ENCODE results near the gene FBXL2. TPM values are rescaled to one million over a fixed set of nuclear protein-coding genes. Genes with fewer than 3 reads are reported as not detected.

FBXL2 gene
- total RNA-seq: not detected

DNA sequence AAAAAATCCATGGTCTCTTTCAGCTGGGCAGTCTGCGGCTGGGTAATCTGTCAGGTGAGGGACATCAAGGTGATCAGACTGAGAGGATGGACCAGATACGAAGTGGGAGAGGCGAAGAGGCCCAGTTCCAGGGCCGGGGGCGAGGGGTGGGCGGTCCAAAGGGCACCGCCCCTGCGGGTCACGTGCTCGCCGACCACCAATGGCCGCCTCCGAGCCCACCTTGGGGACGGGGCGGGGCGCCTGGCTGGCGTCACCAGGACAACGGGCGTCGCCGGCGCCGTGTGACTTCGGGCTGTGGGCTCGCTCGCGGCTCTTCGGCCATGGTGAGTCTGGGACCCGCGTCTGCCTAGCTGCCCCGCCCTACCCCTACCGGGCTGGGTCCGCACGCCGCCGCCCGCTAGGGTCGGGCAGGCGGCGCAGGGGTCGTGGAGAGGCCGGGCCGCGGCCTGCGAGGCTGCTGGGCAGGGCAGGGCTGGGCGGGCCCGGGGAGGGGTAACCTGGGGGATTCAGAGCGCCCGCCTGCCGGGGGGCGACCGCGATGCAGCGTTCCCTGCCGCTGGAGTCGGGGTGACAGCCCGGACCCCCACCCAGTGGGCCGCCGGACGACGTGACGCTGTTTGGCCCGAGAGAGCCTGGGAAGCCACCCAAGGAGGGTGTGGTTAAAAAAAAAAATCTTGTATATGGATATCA lies at the start of gene FBXL2:
Gene FBXL2, plus strand, starts transcription at position 250 of the 690 bp plus-strand sequence. Its CDS starts 71 bp downstream, at position 321.
- ChIA-PET CTCF (no interaction called here), POLR2A (no interaction called here)

DNA sequence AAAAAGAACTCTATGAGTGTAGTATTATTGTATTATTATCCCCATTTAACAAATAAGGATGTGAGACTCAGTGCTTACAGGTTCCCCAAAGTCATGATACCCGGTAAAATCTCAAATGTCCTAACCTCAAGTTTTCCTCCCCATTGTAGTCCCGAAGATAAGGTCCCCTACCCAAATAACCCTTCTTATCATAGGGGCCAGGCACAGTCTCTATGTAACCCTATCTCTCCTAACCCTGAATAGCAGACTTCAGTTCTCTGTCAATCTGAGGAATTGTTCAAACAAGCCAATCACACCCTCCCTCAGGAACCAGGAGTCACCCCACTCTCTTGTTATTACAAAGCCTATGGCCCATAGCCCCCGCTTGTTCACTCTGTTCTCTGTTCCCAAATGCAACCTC lies 48.2 kb upstream of the FBXL2 start:
- POLR2A ChIA-PET: no interaction called here
- CTCF ChIA-PET: no interaction called here

- ChIA-PET POLR2A (no interaction called here), CTCF (no interaction called here)
Measured at GRCh38 chr3:33229947-33230346, 47.3 kb upstream of the FBXL2 start.

- ChIA-PET POLR2A (no interaction called here), CTCF (no interaction called here)
Measured at GRCh38 chr3:33231756-33232465, 45.3 kb upstream of the FBXL2 start.

DNA sequence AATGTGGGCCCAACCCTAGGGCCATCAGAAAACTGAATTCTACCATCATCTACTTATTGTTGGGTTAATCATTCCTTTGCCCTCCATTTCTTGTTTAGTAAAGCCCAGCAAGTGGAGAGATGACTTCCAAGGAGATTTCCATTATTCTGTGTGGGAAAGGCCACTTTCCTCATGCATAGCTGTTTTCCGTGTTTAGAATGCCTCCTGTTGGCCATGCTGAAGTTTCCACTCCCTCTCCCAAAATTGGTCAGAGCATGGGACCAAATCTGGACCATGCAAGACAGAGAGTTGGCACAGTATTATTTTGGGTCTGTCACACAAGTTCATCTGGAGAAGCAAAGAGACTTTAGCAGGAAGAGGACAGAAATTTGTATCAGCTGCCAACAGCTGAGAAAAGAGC lies 43.4 kb upstream of the FBXL2 start:
- POLR2A ChIA-PET: no interaction called here
- CTCF ChIA-PET: no interaction called here

DNA sequence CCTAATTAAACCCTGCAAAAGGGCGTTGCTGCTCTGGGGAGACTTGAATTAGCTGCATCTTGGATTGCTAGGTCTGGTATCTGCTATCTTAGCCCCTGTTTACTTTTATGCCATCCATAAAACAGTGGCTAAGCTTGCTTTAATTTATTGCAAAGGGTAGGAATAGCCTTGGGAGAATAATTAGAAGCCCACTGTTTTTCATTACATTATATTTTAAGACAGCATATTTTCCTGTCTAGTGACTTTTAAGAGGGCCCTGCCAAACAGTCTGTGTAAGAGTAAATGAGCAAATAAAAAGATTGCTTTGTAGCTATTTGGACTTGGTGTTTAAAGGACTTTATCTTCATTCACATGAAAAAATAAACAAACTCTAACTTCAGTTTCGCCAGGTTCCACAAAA lies 41.2 kb upstream of the FBXL2 start:
- CTCF ChIA-PET: no interaction called here
- POLR2A ChIA-PET: no interaction called here

- ChIA-PET POLR2A (no interaction called here), CTCF (no interaction called here)
Measured at GRCh38 chr3:33237439-33237838, 39.8 kb upstream of the FBXL2 start.

DNA sequence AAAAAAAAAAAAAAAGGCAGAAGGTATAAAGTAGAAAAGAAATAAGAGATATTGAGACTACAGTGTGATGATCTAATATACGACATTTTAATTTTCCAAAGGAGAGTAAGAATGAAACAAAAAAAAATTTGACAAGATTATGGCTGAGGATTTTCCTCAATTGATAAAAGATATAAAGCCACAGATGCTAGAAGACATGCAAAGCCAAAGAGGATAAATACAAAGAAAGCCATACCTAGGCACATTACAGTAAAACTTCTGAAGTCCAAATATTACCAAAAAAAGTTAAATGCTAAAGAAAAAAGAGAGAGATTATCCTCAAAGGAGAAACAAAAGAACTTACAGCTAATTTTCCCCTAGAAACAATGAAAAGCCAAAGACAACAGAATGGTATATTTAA lies 38.3 kb upstream of the FBXL2 start:
- POLR2A ChIA-PET: no interaction called here
- CTCF ChIA-PET: no interaction called here

- ChIA-PET POLR2A (no interaction called here), CTCF (no interaction called here)
Measured at GRCh38 chr3:33240261-33240660, 37.0 kb upstream of the FBXL2 start.

- CTCF ChIA-PET: no interaction called here
- POLR2A ChIA-PET: no interaction called here
Measured at GRCh38 chr3:33246786-33247185, 30.5 kb upstream of the FBXL2 start.

GRCh38 chr3:33250712-33251111 lies 26.5 kb upstream of the FBXL2 start:
- CTCF ChIA-PET: no interaction called here

DNA sequence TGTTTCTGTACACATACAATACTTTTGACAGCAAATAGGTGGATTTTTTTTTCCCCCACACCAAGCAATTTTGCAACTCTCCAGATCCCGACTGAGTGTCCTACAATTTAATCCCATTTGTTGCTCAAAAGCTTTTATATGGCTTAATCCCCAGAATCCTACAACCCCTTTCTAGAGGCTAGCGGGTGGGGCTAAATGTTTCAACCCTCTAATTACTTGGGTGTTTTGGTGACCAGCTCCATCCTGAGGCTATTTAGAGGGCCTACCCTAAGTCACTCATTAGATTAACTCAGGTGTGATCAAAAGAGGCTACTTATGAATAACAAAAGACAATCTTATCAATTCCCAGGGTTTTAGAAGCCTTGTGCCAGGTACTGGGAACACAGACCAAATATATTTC lies 21.0 kb upstream of the FBXL2 start:
- POLR2A ChIA-PET: no interaction called here

More at GRCh38 chr3:33250712-33251111, 26.5 kb upstream of the FBXL2 start:
- POLR2A ChIA-PET: interaction anchor here (0.7 kb wide), 1 partner anchor 425 kb away, joined by 6 read pairs; no protein-coding TSS in a partner anchor

DNA sequence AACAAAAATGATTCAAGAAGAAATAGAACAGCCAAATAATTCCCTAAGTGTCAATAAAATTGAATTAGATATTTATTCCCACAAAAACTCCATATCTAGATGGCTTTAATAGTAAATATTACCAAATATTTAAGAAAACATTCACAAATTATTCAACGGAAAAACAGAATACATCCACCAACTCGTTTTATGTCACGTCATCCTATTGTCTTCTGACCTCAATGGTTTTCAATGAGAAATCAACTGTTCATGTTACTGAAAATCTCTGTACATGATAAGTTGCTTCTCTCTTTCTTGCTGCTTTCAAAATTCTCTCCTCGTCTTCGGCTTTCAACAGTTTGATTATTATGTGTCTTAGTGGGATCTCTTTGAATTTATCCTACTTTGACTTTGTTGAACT lies 17.1 kb upstream of the FBXL2 start:
- ChIA-PET POLR2A (no interaction called here), CTCF (interaction anchor here (0.7 kb wide), 1 partner anchor 280 kb away, joined by 4 read pairs; no protein-coding TSS in a partner anchor)

More for the DNA sequence above, 21.0 kb upstream of the FBXL2 start:
- CTCF ChIA-PET: no interaction called here

DNA sequence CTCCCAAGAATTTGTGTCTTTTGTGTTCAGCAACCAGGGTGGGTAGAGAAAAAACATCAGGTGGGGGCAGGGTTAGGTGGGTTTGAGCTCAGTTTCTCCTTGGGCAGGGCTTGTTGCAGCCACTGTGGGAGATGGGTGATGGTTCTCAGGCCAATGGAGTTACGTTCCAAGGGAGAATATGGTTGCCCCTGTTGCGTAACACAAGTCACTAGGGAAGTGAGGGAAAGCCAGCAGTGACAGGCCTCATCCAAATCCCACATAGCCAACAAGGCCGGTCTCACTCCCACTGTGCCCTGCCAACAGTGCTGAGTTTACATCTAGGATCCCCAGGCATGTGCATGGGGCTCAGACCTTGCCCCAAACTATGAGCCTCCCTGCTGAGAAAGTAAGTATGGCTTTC lies 7.9 kb upstream of the FBXL2 start:
- ChIA-PET POLR2A (no interaction called here), CTCF (no interaction called here)

DNA sequence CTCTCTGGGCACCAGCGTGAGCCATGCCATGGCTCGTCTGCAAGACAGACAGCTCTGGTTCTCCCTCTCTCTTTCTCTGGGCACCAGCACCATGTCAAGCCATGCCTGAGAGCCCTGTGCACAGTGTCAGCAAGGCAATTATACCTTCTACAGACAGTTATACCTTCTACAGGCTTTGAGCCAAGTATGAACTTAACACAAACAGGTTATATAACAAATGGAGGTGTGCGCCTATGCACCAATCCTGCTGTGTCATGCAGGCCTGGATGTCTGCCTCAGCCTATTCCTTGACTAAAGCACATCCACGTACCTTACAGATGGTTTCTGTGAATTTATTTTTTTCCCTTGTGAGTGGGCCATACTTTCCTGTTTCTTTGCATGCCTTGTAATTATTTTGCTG lies 5.9 kb upstream of the FBXL2 start:
- ChIA-PET CTCF (no interaction called here), POLR2A (no interaction called here)

GRCh38 chr3:33273628-33274027 lies 3.6 kb upstream of the FBXL2 start:
- POLR2A ChIA-PET: no interaction called here

GRCh38 chr3:33278163-33278562 lies 921 bp downstream of the FBXL2 start:
- CTCF ChIA-PET: no interaction called here
- POLR2A ChIA-PET: no interaction called here

More at GRCh38 chr3:33273628-33274027, 3.6 kb upstream of the FBXL2 start:
- CTCF ChIA-PET: no interaction called here

DNA sequence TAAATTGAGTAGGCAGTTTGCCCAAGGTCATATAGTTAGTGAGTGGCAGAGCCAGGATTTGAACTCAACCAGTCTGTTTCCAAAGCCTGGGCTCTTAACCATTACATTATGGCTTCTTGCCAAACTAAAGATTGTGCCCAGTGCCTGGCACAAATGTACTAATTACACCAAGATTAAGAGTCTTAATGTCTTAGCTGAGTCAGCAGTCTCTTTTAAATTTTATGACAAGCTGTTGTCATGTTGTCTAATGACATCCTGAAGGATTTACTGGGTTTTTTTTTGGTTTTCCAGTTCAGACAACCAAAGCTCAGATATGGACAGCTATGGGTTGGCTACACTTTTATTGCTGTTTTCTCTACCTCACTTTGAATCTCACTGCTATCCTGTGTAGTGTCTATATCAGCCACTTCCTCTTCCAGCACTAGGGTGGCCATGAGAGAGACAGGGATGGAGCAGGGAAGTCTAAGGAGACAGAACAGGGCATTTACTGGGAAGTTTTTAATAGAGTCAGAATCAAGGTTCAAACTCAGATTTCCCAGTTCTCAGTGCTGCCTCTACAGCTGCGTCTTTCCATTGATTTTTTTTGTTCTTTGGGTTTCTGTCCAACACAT lies 10.5 kb downstream of the FBXL2 start:
- ChIA-PET CTCF (no interaction called here), POLR2A (no interaction called here)

DNA sequence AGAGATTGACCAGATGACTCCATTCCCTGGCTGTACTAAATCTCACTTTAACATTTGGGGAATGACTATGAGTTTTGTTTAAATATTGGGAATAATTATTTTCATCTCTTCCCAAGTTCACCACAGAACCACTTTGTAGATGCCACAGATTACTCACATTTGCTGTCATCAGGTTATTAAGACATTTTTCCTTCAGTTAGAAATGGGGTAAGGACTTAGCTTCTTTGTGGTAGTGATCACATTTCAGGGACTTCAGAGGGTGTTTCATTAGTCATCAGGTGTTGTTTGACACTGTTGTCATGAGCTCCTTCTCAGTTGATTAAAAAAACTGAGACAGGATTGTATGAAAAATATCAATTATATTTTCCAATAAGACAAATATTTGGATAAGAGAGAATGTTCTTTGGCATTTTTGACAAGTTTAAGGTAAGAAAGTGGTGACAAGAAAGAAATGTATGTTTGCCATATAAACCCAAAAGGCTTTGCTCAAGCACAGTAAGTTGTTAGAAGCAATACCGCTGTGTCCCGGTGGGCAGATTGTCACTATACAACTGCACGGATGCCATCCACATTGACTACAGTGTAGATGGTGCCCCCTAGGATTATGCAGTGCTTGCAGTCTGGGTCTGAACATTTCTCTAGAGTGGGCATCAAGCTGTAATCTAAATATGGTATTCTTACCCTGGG lies 22.3 kb downstream of the FBXL2 start:
- POLR2A ChIA-PET: no interaction called here
- CTCF ChIA-PET: no interaction called here

- ChIA-PET CTCF (no interaction called here), POLR2A (no interaction called here)
Measured at GRCh38 chr3:33312361-33312760, 35.1 kb downstream of the FBXL2 start.

DNA sequence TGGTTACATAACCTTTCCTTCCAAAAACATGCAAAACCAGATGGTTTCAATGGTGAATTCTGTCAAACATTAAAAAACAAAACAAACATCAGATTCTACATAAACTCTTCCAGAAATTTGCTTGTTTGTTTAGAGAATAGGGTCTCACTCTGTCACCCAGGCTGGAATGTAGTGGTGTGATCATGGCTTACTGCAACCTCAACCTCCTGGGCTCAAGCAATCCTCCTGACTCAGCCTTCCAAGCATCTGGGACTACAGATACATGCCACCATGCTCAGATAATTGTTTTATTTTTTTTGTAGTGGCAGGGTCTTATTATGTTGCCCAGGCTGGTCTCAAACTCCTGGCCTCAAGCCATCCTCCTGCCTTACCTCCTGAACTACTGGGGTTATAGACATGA lies 36.1 kb downstream of the FBXL2 start:
- POLR2A ChIA-PET: no interaction called here

More for the DNA sequence above, 36.1 kb downstream of the FBXL2 start:
- CTCF ChIA-PET: no interaction called here
